ENCODE measurements around the gene EIF5. TPM values are rescaled to one million over a fixed set of nuclear protein-coding genes. Genes with fewer than 3 reads are reported as not detected.
"Not testable (repeated sequence)": the region's sequence is repeated elsewhere in the genome, so short reads cannot be mapped to it uniquely, and the experiment has no call there.

EIF5 gene
- total RNA-seq, 1 donor from 2014 or later, result 256 TPM

- Mint-ChIP-seq H3K9me3 (peaks cover 3% of the 10 kb centered on the region), H3K27ac (no peak overlapping the region), H3K4me3 (no peak overlapping the region), H3K27me3 (ENCODE audit: low read depth) (peaks cover 11% of the 10 kb centered on the region), H3K4me1 (no peaks in the 10 kb centered on the region), H3K36me3 (no peaks in the 10 kb centered on the region)
- no peak for DNase-seq (ENCODE audit: low spot score in 2 of 2, unreplicated experiment in 2 of 2)
- TF ChIP-seq CTCF (IDR thresholded peaks at IDR 0.05; ENCODE audit: unreplicated experiment), result no peak
Measured at GRCh38 chr14:103356024-103356682, 22.1 kb downstream of the EIF5 start.

GRCh38 chr14:103357552-103357951, 23.5 kb downstream of the EIF5 start:
- not testable (repeated sequence) for H3K9me3 Mint-ChIP-seq; H3K4me1 Mint-ChIP-seq; H3K4me3 Mint-ChIP-seq; DNase-seq (ENCODE audit: low spot score in 2 of 2, unreplicated experiment in 2 of 2); H3K27ac Mint-ChIP-seq; H3K36me3 Mint-ChIP-seq
- H3K27me3 Mint-ChIP-seq (ENCODE audit: low read depth), result peaks cover 10% of the 10 kb centered on the region

GRCh38 chr14:103360548-103360947, 26.5 kb downstream of the EIF5 start:
- Mint-ChIP-seq H3K4me3 (no peak overlapping the region), H3K4me1 (no peaks in the 10 kb centered on the region), H3K27me3 (ENCODE audit: low read depth) (no peaks in the 10 kb centered on the region), H3K27ac (no peak overlapping the region), H3K36me3 (peaks cover 10% of the 10 kb centered on the region), H3K9me3 (peaks cover 27% of the 10 kb centered on the region)
- TF ChIP-seq CTCF (IDR thresholded peaks at IDR 0.05; ENCODE audit: unreplicated experiment), result no peak
- no peak for DNase-seq (ENCODE audit: low spot score in 2 of 2, unreplicated experiment in 2 of 2)

- H3K9me3 Mint-ChIP-seq, result peaks cover 27% of the 10 kb centered on the region
- H3K4me3 Mint-ChIP-seq, result no peak overlapping the region
- H3K36me3 Mint-ChIP-seq, result peaks cover 10% of the 10 kb centered on the region
- TF ChIP-seq CTCF (IDR thresholded peaks at IDR 0.05; ENCODE audit: unreplicated experiment), result no peak
- H3K27me3 Mint-ChIP-seq (ENCODE audit: low read depth), result no peaks in the 10 kb centered on the region
- H3K27ac Mint-ChIP-seq, result no peak overlapping the region
- no peaks in the 10 kb centered on the region for H3K4me1 Mint-ChIP-seq
- no peak for DNase-seq (ENCODE audit: low spot score in 2 of 2, unreplicated experiment in 2 of 2)
Measured at GRCh38 chr14:103361867-103362266, 27.8 kb downstream of the EIF5 start.

- Mint-ChIP-seq H3K27ac (no peak overlapping the region), H3K9me3 (peaks cover 27% of the 10 kb centered on the region), H3K27me3 (ENCODE audit: low read depth) (no peaks in the 10 kb centered on the region), H3K4me1 (no peaks in the 10 kb centered on the region), H3K36me3 (peaks cover 10% of the 10 kb centered on the region), H3K4me3 (no peak overlapping the region)
- no peak for TF ChIP-seq CTCF (IDR thresholded peaks at IDR 0.05; ENCODE audit: unreplicated experiment)
- no peak for DNase-seq (ENCODE audit: low spot score in 2 of 2, unreplicated experiment in 2 of 2)
Measured at GRCh38 chr14:103362780-103363179, 28.7 kb downstream of the EIF5 start.

GRCh38 chr14:103366741-103367140, 32.7 kb downstream of the EIF5 start:
- no peak for TF ChIP-seq CTCF (IDR thresholded peaks at IDR 0.05; ENCODE audit: unreplicated experiment)
- H3K36me3 Mint-ChIP-seq, result peaks cover 10% of the 10 kb centered on the region
- peaks cover 21% of the 10 kb centered on the region for H3K9me3 Mint-ChIP-seq

More at GRCh38 chr14:103366741-103367140, 32.7 kb downstream of the EIF5 start:
- Mint-ChIP-seq H3K27ac (no peak overlapping the region), H3K4me3 (no peak overlapping the region), H3K4me1 (no peaks in the 10 kb centered on the region), H3K27me3 (ENCODE audit: low read depth) (no peaks in the 10 kb centered on the region)
- DNase-seq (ENCODE audit: low spot score in 2 of 2, unreplicated experiment in 2 of 2), result no peak
